ENCODE measurements around the gene RNF5.

GRCh38 chr6:32194388-32194787, 16.2 kb downstream of the RNF5 start:
- no peak for TF ChIP-seq MYC (IDR thresholded peaks at IDR 0.05; ENCODE audit: low read depth, low read length)
- no peak for TF ChIP-seq CTCF (IDR thresholded peaks at IDR 0.05; ENCODE audit: low read depth, low read length)
- no peak for TF ChIP-seq POLR2A (IDR thresholded peaks at IDR 0.05; ENCODE audit: extremely low read depth, insufficient read length)
- no peak for TF ChIP-seq MAX (IDR thresholded peaks at IDR 0.05; ENCODE audit: low read depth, low read length)
